Right lobe of liver (tissue), 4 donors: ENCODE measurements around the gene ATP13A2.

Source experiments
- POLR2A ChIP-seq: fragments of 450-650 bp; IDR thresholded peaks from one replicate; pipeline ENCODE4 v1.6.1; 2017; ENCODE audit warnings: antibody characterized with exemption, mild to moderate bottlenecking
- TF ChIP-seq, protein P1 (sequence below), 4 donors: fragments of 200-600 bp in 3 of 4; fragments of 450-650 bp in 1 of 4; IDR thresholded peaks; one replicate each; pipeline versions ENCODE4 v1.5.1 to v1.8.0; 2016 to 2022; ENCODE audit warnings: antibody characterized with exemption in 4 of 4, mild to moderate bottlenecking in 2 of 4
- donor health status: DM: no; HTN: no; CAD: no.
- donor health status: DM: no; HTN: no; CAD: no.
- donor health status: DM: no; HTN: yes; CAD: no.

GRCh38 chr1:17033481-17033880, 21.8 kb upstream of the ATP13A2 start:
- TF ChIP-seq, protein P1, sequence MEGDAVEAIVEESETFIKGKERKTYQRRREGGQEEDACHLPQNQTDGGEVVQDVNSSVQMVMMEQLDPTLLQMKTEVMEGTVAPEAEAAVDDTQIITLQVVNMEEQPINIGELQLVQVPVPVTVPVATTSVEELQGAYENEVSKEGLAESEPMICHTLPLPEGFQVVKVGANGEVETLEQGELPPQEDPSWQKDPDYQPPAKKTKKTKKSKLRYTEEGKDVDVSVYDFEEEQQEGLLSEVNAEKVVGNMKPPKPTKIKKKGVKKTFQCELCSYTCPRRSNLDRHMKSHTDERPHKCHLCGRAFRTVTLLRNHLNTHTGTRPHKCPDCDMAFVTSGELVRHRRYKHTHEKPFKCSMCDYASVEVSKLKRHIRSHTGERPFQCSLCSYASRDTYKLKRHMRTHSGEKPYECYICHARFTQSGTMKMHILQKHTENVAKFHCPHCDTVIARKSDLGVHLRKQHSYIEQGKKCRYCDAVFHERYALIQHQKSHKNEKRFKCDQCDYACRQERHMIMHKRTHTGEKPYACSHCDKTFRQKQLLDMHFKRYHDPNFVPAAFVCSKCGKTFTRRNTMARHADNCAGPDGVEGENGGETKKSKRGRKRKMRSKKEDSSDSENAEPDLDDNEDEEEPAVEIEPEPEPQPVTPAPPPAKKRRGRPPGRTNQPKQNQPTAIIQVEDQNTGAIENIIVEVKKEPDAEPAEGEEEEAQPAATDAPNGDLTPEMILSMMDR (IDR thresholded peaks at IDR 0.05): no peak
- TF ChIP-seq POLR2A: no peak
